HG03097 (cell line): ENCODE measurements around the gene JMJD7.

Experiments
- ATAC-seq: cut with Tn5 transposase; IDR thresholded peaks from one replicate; pipeline ENCODE4 v1.9.1; 2021; ENCODE audit not compliant: unreplicated experiment, low FRiP score

The JMJD7 gene

DNA sequence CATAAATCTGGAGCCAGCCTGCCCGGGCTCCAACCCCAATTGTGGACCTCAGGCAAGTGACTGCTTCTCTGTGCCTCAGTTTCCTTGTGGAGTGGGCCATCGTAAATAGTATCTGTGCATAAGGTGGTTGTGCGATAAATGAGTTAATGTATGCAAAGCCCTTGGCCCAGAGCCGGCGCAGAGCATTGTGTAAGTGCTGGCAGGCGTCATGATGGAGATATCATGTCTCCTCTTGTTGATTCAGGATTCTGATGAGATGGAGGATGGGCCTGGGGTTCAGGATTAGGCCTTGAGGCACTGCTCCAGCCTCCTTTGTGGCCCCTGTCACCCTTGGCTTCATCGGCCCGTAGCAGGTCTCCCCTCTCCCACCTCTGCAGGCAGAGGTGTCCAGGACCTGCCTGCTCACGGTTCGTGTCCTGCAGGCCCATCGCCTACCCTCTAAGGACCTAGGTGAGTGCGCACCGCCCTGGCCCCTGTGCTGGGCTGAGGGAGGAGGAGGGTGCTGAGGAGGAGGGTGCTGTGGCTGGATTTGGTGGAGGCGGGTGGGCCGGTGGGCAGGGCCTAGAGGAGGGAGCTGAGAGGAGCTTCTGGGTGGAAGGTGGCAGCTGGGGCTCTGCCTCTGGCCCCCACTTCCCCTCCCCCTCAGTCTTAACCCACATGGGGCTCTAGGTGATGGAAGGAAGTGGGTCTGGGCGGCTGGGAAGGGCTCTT, 12.0 kb downstream of the JMJD7 start:
- ATAC-seq = no peak

DNA sequence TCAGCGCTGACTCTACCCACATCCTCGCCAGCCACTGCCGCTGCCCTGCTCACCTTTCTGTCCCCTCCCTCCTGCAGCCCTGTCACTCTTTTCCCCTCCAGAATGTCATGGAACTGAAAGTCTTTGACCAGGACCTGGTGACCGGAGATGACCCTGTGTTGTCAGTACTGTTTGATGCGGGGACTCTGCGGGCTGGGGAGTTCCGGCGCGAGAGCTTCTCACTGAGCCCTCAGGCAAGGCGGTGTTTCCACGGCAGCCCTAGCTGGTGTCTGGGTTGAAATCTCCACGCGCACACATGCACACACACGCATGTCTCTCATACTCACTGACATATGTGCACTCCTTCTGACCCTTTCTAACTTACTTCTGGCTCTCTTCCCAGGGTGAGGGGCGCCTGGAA, 12.8 kb downstream of the JMJD7 start:
- no peak for ATAC-seq

DNA sequence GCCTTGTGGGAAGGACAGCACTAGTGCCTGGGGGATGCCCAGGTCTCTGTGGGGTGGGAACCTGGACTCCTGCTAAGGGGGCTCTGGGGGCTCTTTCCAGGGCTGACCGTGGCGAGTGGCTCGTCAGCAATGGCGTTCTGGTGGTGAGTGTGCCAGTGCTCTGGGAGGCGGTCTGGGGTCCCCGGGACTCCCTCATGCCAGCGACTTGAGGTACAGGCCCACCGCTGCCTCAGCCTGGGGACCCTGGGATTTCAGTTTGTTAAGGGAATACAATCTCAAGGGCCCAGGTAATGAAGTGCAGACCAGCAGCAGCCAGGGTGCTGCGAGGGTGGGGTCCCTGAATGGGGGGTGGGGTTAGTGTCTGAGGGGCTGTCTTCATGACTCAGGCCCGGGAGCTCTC, 13.2 kb downstream of the JMJD7 start:
- ATAC-seq = no peak

DNA sequence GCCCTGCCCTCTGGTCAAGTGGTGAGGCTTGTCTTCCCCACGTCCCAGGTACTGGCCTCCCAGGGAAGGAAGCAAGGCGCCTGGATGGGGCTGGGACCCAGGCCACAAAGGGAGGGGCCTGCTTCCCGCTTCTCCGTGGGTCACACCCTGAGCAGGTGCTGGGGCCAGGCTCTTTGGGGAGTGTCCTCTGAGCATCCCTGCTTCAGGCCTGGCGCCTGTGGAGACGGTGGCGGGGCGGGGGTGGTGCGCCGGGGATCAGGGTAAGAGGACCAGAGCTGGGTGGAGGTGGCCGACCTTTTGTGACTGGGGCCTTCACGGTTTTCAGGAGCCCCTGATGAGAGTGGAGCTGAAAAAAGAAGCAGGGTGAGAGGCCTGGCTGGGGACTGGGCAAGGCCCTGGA, 14.3 kb downstream of the JMJD7 start:
- ATAC-seq = no peak

DNA sequence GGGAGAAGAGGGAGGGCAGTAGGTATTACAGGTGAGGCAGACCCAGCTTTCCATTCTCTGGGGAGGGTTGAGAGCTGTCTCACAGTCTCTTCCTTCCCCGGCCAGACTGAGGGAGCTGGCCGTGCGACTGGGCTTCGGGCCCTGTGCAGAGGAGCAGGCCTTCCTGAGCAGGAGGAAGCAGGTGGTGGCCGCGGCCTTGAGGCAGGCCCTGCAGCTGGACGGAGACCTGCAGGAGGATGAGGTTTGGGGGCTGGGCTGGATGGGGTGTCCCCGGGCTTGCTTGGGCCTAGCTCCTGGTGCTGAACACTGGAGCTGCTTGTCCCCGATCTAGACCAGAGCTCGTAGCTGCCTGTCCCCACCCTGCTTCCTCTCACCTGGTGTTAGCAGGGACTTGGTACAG, 15.7 kb downstream of the JMJD7 start:
- no peak for ATAC-seq

DNA sequence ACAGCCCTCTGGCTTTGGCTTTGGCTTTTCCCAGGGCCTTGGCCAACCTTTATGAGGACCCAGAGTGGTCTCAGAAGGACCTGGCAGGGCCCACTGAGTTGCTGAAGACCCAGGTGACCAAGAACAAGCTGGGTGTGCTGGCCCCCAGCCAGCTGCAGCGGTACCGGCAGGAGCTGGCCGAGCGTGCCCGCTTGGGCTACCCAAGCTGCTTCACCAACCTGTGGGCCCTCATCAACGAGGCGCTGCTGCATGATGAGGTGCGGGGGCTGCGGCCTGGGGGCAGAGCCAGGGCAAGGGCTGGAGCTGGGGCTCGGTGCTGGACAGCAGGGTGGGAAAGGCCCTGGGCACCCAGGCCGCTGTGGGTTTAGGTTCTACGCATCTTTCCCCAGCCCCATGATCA, 16.9 kb downstream of the JMJD7 start:
- no peak for ATAC-seq

DNA sequence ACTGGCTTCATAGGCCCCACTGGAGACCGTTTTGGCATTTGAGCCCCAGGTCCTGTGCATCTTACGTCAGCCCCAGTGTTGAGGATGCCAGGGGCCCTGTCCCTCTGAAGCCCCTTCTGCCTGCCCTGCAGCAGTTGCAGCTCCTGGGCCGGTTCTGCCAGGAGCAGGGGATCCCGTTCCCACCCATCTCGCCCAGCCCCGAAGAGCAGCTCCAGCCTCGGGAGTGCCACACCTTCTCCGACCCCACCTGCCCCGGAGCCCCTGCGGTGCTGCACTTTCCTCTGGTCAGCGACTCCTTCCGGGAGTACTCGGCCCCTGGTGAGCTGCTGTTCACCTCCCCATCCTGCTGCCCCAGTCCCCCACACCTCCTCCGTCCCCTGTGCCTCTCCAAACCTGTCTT, 19.3 kb downstream of the JMJD7 start:
- ATAC-seq = no peak

DNA sequence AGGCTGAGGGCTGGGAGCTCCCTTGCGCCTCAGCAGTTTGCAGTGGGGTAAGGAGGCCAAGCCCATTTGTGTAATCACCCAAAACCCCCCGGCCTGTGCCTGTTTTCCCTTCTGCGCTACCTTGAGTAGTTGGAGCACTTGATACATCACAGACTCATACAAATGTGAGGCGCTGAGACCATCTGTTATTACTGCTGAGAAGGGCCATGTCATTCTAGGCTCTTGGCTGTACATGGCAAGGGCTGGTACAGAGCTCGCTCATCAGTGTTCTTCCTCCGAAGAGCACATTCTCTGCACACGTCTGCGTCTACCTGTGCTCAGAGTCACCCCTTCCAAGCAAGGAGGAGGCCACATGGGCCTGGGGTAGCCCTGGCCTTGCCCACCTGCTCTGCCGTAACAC, 20.1 kb downstream of the JMJD7 start:
- no peak for ATAC-seq

DNA sequence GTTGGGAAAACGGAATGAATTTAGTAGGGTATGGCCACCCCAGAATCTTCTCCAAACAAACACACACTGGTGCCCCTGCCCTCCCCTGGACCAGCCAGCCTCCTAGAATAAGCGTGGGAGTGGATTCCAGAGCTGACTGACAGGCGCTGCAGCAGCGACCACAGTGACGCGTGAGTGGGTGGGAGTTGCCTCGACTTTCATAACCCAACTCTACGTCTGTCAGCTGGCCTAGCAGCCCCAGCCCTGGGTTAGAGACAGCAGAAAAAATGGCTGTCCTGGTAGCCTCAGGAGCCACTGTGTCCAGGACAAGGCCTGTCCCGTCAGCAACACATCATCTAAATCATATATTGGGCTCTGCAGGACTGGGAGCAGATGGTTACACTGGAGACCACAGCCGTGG, 20.7 kb downstream of the JMJD7 start:
- ATAC-seq = no peak

DNA sequence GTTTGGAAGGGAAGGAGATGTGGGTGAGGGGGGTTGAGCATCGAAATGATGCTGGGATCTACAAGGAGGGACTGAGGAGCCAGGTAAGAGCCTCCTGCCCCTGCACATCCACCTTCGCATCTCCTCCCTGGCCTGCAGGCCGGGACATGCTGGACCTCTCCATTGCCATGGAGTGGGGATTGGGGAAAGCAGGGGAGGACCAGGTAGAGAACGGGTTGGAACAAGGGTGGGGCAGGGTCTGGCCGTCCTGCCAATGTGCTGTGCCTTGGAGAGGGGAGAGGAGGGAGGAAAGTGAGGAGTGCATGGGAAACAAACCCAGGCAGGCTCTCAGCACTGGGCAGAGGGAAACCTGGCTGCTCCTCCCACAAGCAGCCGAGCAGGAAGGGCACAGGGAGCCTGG, 21.3 kb downstream of the JMJD7 start:
- no peak for ATAC-seq

DNA sequence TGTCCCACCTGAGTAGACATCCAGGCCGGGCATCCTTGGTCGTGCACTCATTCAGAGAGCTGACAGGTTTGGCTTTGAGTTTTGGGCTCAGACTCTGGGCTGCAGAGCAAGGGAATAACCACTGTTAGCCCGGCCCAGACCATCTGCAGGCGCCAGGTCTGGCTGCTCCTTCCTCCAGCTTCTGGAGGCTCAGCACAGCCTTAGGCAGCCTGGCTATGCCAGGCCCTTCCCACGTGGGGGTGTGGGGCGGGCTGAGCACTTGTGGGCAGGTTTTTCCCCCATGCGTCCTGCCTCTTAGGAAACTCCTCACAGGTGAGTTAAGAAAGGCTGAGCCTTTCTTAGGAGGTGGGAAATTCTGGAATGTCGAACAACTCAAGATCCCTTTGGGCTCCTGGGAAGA, 22.0 kb downstream of the JMJD7 start:
- ATAC-seq = no peak

DNA sequence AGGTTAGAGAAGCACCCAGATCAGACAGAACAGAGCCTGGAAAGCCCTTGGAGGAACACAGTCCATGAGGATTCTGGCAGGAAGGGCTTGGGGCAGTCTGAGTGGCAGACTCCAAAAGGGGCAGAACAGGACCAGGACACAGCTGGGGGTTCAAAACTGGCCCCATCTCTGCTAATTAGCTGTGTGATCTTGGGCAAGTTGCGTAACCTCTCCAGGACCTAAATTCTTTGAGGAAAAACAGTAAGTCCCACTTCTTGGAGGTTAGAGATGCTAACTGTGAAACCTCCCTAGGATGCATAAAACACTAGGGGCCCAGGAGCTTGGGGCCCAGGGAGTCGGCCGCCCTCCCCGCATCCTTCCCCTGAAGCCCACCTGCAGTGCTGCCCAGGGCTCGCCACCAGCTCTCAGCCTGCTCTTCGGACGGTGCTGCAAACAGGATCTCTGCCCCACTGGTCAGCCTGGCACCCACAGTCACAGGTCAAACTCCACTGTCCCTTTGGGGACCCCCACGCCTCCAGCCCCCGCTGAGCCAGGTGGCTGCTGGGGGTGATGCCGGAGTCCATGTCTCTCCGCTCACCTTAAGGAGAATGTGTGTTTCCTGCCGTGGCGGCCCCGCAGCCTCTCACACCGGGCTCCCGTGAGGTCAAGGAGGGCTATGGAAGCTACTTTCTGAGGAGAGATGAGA, 22.7 kb downstream of the JMJD7 start:
- ATAC-seq = no peak

DNA sequence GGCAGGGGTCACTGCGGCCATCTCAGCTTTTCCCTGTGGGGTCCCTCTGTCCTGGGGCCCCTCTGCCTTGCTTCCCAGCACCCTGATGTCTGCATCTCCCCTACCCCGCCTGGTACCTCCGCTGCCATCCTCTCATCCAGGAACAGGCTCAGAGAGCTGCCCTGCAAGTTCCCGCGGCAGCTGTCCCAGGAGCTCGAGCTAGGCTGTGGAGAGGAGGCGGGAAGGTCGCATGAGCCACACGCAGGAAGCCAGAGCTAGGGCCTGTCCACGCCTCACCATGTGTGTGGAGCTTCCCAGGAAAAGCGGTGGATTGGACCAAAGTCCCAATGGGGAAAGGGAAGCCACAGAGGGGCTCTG, 23.3 kb downstream of the JMJD7 start:
- no peak for ATAC-seq

DNA sequence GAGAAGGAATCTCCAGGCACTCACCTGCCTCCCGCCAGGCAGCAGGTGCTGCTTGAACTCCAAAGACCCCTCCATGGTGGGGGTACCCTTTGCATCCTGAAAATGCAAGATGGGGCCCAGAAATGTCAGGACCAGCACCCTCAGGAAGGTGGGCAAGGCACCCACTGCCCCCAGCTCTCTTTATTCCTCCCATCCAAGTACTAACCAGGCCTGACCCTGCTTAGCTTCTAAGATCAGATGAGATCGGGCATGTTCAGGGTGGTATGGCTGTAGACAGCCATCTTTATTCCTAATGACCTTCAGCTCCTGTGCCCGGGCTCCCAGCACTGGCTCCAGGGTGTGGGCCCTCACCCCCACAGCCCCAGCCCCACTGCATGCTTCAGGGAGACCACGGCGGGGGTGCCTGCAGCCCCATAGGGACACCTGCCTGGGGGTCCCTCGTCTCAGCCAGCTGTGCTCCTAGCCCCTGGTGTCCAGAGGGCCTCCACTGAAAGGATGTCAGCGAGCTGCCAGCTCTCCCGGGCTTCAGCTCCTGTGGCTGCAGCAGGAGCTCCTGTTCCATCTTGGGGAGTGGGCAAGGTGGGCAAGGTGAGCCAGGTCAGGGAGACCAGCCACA, 24.0 kb downstream of the JMJD7 start:
- no peak for ATAC-seq

DNA sequence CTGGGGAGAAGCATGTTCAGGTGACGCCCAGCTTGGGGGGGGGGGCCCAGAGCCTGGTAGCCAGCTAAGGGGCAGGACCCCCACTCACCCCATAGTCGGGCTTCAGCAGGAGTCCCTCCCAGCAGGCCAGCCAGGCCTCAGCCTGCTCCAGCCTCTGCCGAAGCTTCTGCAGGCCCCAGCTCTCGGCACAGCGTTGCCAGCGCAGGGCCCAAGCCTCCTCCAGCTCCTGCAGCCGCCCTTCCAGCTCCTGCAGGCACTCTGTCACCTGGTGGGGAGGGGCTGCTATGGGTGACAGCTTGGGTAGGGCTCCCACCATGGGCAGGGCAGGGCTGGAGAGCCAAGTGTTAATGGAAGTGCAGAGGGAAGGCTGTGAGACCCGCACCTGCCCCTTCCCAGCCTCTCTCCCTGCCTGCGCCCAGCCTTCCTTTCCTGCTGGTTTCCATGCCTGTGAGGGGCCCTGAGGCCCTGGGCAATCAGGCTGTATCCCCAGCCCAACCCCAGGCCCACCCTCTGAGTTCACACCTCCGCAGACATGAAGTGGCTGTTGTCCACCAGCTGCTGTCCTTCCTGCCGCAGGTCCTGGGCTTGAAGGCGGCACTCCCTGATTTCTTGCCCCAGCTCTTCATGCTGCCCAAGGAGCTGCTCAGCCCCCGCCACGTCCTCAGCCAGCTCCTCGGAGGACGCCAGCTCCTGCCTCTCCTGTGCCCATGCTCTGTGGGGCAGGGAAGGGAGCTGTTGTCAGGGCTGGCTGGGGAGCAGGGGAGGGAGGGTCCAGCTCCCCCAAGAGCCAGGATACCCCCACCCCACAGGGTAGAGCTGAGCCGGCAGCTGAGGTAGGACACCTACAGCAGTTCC, 25.1 kb downstream of the JMJD7 start:
- no peak for ATAC-seq

DNA sequence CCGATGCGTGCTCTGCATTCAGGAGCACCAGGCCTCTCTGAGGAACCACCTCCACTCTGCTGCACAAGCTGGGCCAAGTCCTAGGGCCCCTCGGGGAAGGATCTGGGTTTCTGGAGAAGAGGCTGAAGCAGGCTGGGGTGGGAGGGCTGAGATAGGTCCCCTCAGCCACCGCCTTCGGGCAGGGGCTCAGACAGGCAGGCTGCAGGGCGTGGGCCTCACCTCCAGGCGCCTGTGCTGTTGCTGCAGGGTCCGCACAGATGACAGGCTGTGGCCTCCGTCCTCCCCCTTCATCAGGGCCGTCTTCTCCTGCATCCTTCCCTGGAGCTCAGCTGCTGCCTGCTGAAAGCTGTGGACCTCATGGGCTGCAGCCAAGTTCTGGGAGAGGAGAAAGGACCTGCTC, 25.9 kb downstream of the JMJD7 start:
- ATAC-seq = no peak

DNA sequence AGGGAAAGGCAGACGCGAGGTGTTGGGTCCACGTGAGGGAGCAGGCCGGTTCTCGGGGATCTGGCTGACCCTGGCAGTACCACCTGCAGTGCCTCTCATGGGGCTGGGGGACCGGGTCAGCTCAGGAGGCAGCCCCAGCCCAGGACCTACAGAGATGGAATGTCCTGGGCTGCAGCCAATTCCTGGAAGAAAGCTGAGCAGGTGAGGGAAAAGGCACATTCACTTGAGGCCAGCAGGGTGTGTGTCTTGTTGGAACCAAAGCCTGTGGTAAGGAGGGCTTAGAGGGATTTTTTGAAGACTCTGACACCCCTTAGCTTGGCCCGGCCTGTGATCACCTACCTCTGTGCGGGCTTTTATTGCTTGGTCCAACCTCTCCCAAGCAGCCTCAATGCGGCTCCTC, 26.6 kb downstream of the JMJD7 start:
- ATAC-seq = no peak

DNA sequence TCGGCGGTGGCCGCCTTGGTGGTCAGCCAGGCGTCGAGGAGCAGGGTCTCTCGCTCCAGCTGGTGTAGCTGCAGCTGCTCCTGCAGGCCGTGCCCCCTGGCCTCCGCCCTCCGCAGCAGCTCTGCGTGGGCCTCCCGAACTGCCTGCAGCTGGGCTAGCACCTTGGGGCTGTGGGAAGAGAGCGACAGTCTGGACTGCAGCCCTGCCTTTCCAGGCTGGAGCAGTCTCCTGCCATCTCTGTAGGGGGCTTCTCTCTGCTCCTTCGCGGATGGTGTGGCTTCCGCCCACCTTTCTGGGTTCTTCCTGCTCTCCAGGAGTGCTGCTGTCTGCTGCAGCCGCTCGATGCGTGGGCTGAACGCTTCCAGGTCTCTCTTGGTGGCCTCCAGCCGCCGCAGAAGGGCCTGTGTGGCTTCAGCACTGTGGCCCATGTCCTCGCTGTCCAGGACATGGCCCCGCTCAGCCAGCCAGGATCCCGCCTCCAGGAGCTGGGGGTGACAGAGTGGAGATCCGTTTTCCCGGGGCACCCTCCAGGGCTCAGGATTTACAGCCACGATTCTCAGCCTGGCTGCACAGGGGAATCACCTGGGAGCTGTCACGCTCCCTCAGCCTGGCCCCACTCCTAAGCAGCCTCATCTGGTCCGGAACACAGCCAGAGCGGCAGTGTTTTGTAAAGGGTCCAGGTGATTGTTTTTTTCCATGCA, 27.5 kb downstream of the JMJD7 start:
- ATAC-seq = no peak

DNA sequence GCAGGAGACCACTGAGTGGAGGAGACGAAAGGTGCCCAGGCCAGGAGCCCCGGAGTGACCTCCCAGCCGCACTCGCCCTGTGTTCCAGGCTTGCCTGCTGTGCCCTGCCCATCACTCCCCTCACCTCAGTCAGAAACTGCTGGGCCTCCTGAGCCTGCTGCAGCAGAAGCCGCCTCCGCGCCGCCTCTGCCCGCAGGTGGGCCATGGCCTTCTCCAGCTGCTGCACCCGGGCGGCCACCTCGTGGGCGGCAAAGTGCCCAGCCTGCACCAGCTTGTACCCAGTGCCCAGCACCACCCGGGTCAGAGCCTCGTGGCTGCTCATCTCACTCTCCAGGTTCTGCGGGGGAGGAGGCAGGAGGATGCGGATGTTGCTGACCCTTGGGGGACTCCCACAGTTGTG, 28.4 kb downstream of the JMJD7 start:
- ATAC-seq = no peak

DNA sequence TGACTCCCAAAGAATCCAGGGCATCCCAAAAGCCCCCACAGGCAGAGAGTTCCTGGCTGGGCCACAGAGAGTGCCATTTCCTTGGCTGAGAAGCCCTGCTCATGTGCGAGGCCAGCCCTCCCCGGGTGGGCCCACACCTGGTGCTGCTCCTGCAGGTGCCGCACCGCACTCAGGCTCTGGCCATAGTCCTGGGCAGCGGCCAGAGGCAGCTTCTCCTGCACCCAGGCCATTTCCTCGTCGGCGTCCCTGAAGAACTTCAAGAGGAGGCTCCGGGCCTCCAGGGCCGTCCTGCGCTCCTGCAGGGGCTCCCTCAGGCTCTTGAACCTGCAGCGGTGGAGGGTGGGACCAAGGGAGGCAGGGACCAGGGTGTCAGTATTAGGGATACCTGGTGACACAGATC, 28.8 kb downstream of the JMJD7 start:
- ATAC-seq = no peak

DNA sequence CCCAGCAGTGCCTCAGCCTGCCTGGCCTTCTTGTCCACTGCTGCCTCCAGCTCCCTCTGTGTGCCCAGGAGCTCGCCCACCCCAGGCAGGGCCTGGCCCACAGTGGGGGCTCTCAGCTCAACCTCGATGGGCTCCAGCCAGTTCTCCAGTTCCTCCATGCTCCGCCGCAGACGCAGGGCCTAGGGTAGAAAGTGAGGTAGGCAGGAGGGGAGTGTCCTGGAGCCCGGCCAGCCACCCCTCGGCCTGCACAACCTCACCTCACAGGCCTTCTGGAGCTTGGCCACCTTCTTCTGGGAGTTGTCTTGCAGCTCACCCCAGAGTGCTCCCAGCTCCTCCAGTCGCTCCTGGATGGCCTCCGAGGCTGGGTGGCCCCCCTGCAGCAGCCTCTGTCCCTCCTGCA, 29.4 kb downstream of the JMJD7 start:
- no peak for ATAC-seq
